H1 (cell line): ENCODE data around the gene LORICRIN. TPM values are rescaled to one million over a fixed set of nuclear protein-coding genes. Genes with fewer than 3 reads are reported as not detected.

Source experiments
- CTCF ChIA-PET: fragments of 300-600 bp; sonication (Branson Sonifier 250); formaldehyde crosslinking; loops from one replicate; lab custom pipeline; 2021; ENCODE audit not compliant: partially characterized antibody; lab: Charles Lee
- POLR2A ChIA-PET: fragments of 300-600 bp; sonication (Branson Sonifier 250); formaldehyde crosslinking; loops from one replicate; lab custom pipeline; 2021; ENCODE audit warnings: inconsistent platforms; ENCODE audit not compliant: partially characterized antibody; lab: Charles Lee
- DNase-seq, 2 experiments: peaks; one replicate each; pipeline versions ENCODE4 v3.0.0 to v3.0.0-alpha.2; 2010 to 2022; ENCODE audit warnings: low spot score in 2 of 2, low read depth in 1 of 2, mixed read lengths in 1 of 2
- FAIRE-seq: peaks from 2 replicates; lab custom pipeline; 2011; peaks lifted over from hg19 to GRCh38; lab: Jason Lieb, UNC
- H2AFZ ChIP-seq: 2 replicates; pipeline ENCODE4 v1.8.1; 2012; ENCODE audit warnings: low read length, inconsistent platforms
- H2AK5ac ChIP-seq: 2 replicates; pipeline ENCODE4 v1.6.1; 2013; ENCODE audit warnings: low read depth, low read length
- H2BK120ac ChIP-seq: replicated peaks from 2 replicates; pipeline ENCODE3; 2013; ENCODE audit warnings: low read depth, low read length, inconsistent platforms
- H2BK12ac ChIP-seq: 2 replicates; pipeline ENCODE4 v1.6.1; 2013; ENCODE audit warnings: low read depth, low read length
- H2BK15ac ChIP-seq: 2 replicates; pipeline ENCODE4 v1.6.1; 2013; ENCODE audit warnings: low read length
- H2BK20ac ChIP-seq: 2 replicates; pipeline ENCODE4 v1.6.1; 2013; ENCODE audit warnings: low read length
- H2BK5ac ChIP-seq: 2 replicates; pipeline ENCODE4 v1.6.1; 2013; ENCODE audit warnings: low read depth, low read length
- H3K14ac ChIP-seq: 2 replicates; pipeline ENCODE4 v1.6.1; 2013; ENCODE audit warnings: inconsistent platforms; ENCODE audit not compliant: insufficient read length
- H3K18ac ChIP-seq: 2 replicates; pipeline ENCODE4 v1.6.1; 2013; ENCODE audit warnings: low read length; ENCODE audit errors: extremely low read depth
- H3K23ac ChIP-seq: 2 replicates; pipeline ENCODE4 v1.6.1; 2013; ENCODE audit warnings: inconsistent platforms; ENCODE audit not compliant: insufficient read length
- H3K23me2 ChIP-seq: 2 replicates; pipeline ENCODE4 v1.6.1; 2013; ENCODE audit warnings: low read depth, low read length
- H3K27ac ChIP-seq: 2 replicates; pipeline ENCODE4 v1.6.1; 2011; ENCODE audit warnings: low read depth, low read length, inconsistent platforms
- H3K27me3 ChIP-seq, 4 experiments: replicated peaks in 1 of 4; 1 replicate in 1 of 4; 2 replicates in 3 of 4; pipeline versions ENCODE4 v1.6.1 to v1.8.1; 2011 to 2013; ENCODE audit warnings: low read length in 3 of 4, mild to moderate bottlenecking in 3 of 4, inconsistent platforms in 2 of 4, mixed read lengths in 2 of 4, moderate library complexity in 1 of 4; ENCODE audit not compliant: control insufficient read depth in 3 of 4, insufficient read depth in 3 of 4; ENCODE audit errors: extremely low read depth in 1 of 4
- H3K36me3 ChIP-seq, 4 experiments: 2 replicates each; pipeline versions ENCODE4 v1.6.1 to v1.8.1; 2011 to 2013; ENCODE audit warnings: mild to moderate bottlenecking in 4 of 4, low read length in 3 of 4, moderate library complexity in 2 of 4, control low read depth in 1 of 4, inconsistent platforms in 1 of 4; ENCODE audit not compliant: insufficient read depth in 4 of 4, control insufficient read depth in 2 of 4
- H3K4ac ChIP-seq: replicated peaks from 2 replicates; pipeline ENCODE3; 2013; ENCODE audit warnings: low read length, low read depth, mixed read lengths, inconsistent platforms; ENCODE audit not compliant: insufficient read length
- H3K4me1 ChIP-seq, 4 experiments: replicated peaks in 1 of 4; 1 replicate in 1 of 4; 2 replicates in 3 of 4; pipeline versions ENCODE4 v1.6.1 to v1.8.1; 2011 to 2013; ENCODE audit warnings: low read length in 3 of 4, inconsistent platforms in 2 of 4, mixed read lengths in 1 of 4; ENCODE audit not compliant: insufficient read depth in 4 of 4, control insufficient read depth in 3 of 4
- H3K4me2 ChIP-seq, 2 experiments: 2 replicates each; pipeline versions ENCODE4 v1.6.1 to v1.8.1; 2011 to 2013; ENCODE audit warnings: low read depth in 2 of 2, low read length in 2 of 2, control low read depth in 1 of 2, inconsistent platforms in 1 of 2, mild to moderate bottlenecking in 1 of 2; ENCODE audit not compliant: insufficient read depth in 1 of 2
- H3K4me3 ChIP-seq, 4 experiments: fragments of 200-600, 300-600 bp in 1 of 4; sonication (generic), shearing (Covaris generic), sonication (Bioruptor Twin) in 1 of 4; 2 replicates each; pipeline versions ENCODE4 v1.5.1 to v1.8.1; 2011 to 2016; ENCODE audit warnings: low read length in 4 of 4, low read depth in 3 of 4, control low read depth in 2 of 4, inconsistent platforms in 2 of 4, mild to moderate bottlenecking in 2 of 4, mixed read lengths in 1 of 4, moderate library complexity in 1 of 4; ENCODE audit not compliant: insufficient read depth in 2 of 4; ENCODE audit errors: extremely low read depth in 1 of 4
- H3K56ac ChIP-seq: replicated peaks from 2 replicates; pipeline ENCODE3; 2013; ENCODE audit warnings: low read depth, mild to moderate bottlenecking, mixed read lengths, low read length, inconsistent platforms; ENCODE audit not compliant: insufficient read length
- H3K79me1 ChIP-seq: 2 replicates; pipeline ENCODE4 v1.6.1; 2013; ENCODE audit warnings: low read depth, low read length, control low read depth
- H3K79me2 ChIP-seq, 2 experiments: 2 replicates each; pipeline versions ENCODE4 v1.6.1 to v1.8.1; 2012 to 2013; ENCODE audit warnings: low read length in 2 of 2, mild to moderate bottlenecking in 2 of 2, inconsistent platforms in 1 of 2; ENCODE audit not compliant: insufficient read depth in 2 of 2, control insufficient read depth in 1 of 2
- H3K9ac ChIP-seq, 4 experiments: replicated peaks in 1 of 4; 1 replicate in 1 of 4; 2 replicates in 3 of 4; pipeline versions ENCODE4 v1.6.1 to v1.8.1; 2011 to 2013; ENCODE audit warnings: low read depth in 3 of 4, low read length in 3 of 4, control low read depth in 2 of 4, mild to moderate bottlenecking in 2 of 4, moderate library complexity in 2 of 4, inconsistent platforms in 1 of 4; ENCODE audit errors: extremely low read depth in 1 of 4
- H3K9me3 ChIP-seq, 2 experiments: 2 replicates each; pipeline versions ENCODE4 v1.6.1 to v1.8.1; 2012 to 2013; ENCODE audit warnings: mild to moderate bottlenecking in 2 of 2, moderate library complexity in 2 of 2, control low read depth in 1 of 2, inconsistent platforms in 1 of 2, low read depth in 1 of 2, low read length in 1 of 2, mixed read lengths in 1 of 2; ENCODE audit not compliant: insufficient read depth in 2 of 2
- H4K20me1 ChIP-seq, 2 experiments: replicated peaks in 1 of 2; 2 replicates each; pipeline versions ENCODE3 to v1.8.1; 2011 to 2013; ENCODE audit warnings: inconsistent platforms in 2 of 2, low read length in 2 of 2, mild to moderate bottlenecking in 1 of 2; ENCODE audit not compliant: insufficient read depth in 2 of 2, control insufficient read depth in 1 of 2
- H4K5ac ChIP-seq: 2 replicates; pipeline ENCODE4 v1.6.1; 2013; ENCODE audit warnings: low read length, low read depth, mixed read lengths, inconsistent platforms; ENCODE audit not compliant: insufficient read length
- H4K8ac ChIP-seq: 2 replicates; pipeline ENCODE4 v1.8.0; 2013; ENCODE audit warnings: mild to moderate bottlenecking, moderate library complexity, low read length, inconsistent platforms; ENCODE audit not compliant: insufficient read depth; ENCODE audit errors: extremely low read depth
- H4K91ac ChIP-seq: replicated peaks from 2 replicates; pipeline ENCODE3; 2013; ENCODE audit warnings: low read length, mixed read lengths, inconsistent platforms; ENCODE audit not compliant: insufficient read length
- BACH1 ChIP-seq: IDR thresholded peaks from 2 replicates; pipeline ENCODE4 v1.6.1; 2012; ENCODE audit warnings: low read length, improper control_type of control experiment
- CBX5 ChIP-seq: fragments of 300-800, 300-1000 bp; sonication (generic); IDR thresholded peaks from 2 replicates; pipeline ENCODE4 v1.7.1; 2016; ENCODE audit warnings: antibody characterized with exemption, low read length, low read depth
- CTBP2 ChIP-seq: IDR thresholded peaks from 2 replicates; pipeline ENCODE4 v1.7.0; 2011; ENCODE audit warnings: borderline replicate concordance, mild to moderate bottlenecking, moderate library complexity, mixed read lengths, low read length; ENCODE audit not compliant: insufficient read depth, insufficient read length
- MAFK ChIP-seq: IDR thresholded peaks from 2 replicates; pipeline ENCODE4 v1.6.1; 2012; ENCODE audit warnings: low read depth, mild to moderate bottlenecking, improper control_type of control experiment, low read length
- NANOG ChIP-seq: IDR thresholded peaks from 2 replicates; pipeline ENCODE4 v1.6.1; 2011; ENCODE audit warnings: low read length, low read depth, mild to moderate bottlenecking, inconsistent platforms; ENCODE audit not compliant: insufficient read depth, poor library complexity, severe bottlenecking
- PHF8 ChIP-seq: fragments of 200-600 bp; sonication (generic); conservative IDR thresholded peaks from 2 replicates; pipeline ENCODE4 v1.7.1; 2012; ENCODE audit warnings: low read depth, mild to moderate bottlenecking, inconsistent platforms, low read length, moderate library complexity
- POU5F1 ChIP-seq: IDR thresholded peaks from 2 replicates; pipeline ENCODE4 v1.6.1; 2011; ENCODE audit warnings: low read depth, mild to moderate bottlenecking, low read length, moderate library complexity
- RAD21 ChIP-seq, 2 experiments: IDR thresholded peaks in 1 of 2; conservative IDR thresholded peaks in 1 of 2; 2 replicates each; pipeline ENCODE4 v1.6.1; 2011; ENCODE audit warnings: low read depth in 2 of 2, low read length in 2 of 2, improper control_type of control experiment in 1 of 2, inconsistent platforms in 1 of 2, mild to moderate bottlenecking in 1 of 2, moderate library complexity in 1 of 2
- RNF2 ChIP-seq: fragments of 200-900, 300-1000 bp; sonication (generic); IDR thresholded peaks from 2 replicates; pipeline ENCODE4 v1.7.1; 2016; ENCODE audit warnings: borderline replicate concordance, low read depth, mild to moderate bottlenecking, antibody characterized with exemption, low read length; ENCODE audit not compliant: poor library complexity, severe bottlenecking; ENCODE audit errors: missing control alignments
- SP2 ChIP-seq: IDR thresholded peaks from 2 replicates; pipeline ENCODE4 v1.6.1; 2012; ENCODE audit warnings: mild to moderate bottlenecking, low read length, inconsistent platforms
- TAF7 ChIP-seq: optimal IDR thresholded peaks from 2 replicates; pipeline ENCODE3; 2011; ENCODE audit warnings: low read depth, mild to moderate bottlenecking, inconsistent platforms, low read length, moderate library complexity, borderline replicate concordance
- TEAD4 ChIP-seq: IDR thresholded peaks from 2 replicates; pipeline ENCODE4 v1.6.1; 2012; ENCODE audit warnings: low read depth, low read length, inconsistent platforms, mixed read lengths
- WGBS, 2 experiments: shearing (Covaris generic) in 1 of 2; methylation state at CpG; one replicate each; pipeline versions ENCODE4 v1.1.6 to v1.1.7; 2013 to 2015; ENCODE audit warnings: low lambda C conversion rate in 2 of 2, mixed read lengths in 2 of 2, inconsistent platforms in 1 of 2, low coverage in 1 of 2, missing lambda C conversion rate in 1 of 2; ENCODE audit not compliant: insufficient replicate concordance in 2 of 2, insufficient coverage in 1 of 2, insufficient read length in 1 of 2; ENCODE audit errors: extremely low coverage in 1 of 2, missing lambda C conversion rate in 1 of 2; 5-methylcytosine and 5-hydroxymethylcytosine counted together
- polyA plus RNA-seq, 7 experiments: library from polyadenylated mRNA; depleted of rRNA in 3 of 7; stranded (reverse) in 5 of 7; unstranded in 2 of 7; fragments of >200 nt in 5 of 7; fragments of 200-250 nt in 2 of 7; gene quantifications; 1 replicate in 5 of 7; 2 replicates in 1 of 7; 4 replicates in 1 of 7; pipeline versions ENCODE4 v1.2.1 to v1.2.3, GENCODE V29; 2011 to 2013; ENCODE audit warnings: missing spikeins in 2 of 7, mixed read lengths in 2 of 7
- total RNA-seq: library from RNA; stranded (reverse); fragmentation: NEBNext Ultra II Directional; extraction: Animal tissue kit (Norgen Biotek cat#: 25700); gene quantifications from 2 replicates; pipeline ENCODE4 v1.2.1, GENCODE V29; 2021
- TF ChIP-seq, protein P1 (sequence below): IDR thresholded peaks from 2 replicates; pipeline ENCODE4 v1.6.1; 2012; ENCODE audit warnings: inconsistent platforms

The LORICRIN gene
- total and polyA plus RNA-seq, 2 of the 8 experiments (the other 6 are each of a cell fraction or from before 2014, with no cell fraction given) = not detected

- FAIRE-seq = no peak
- CTCF ChIA-PET = no interaction called here
- TF ChIP-seq RNF2 (no peak), CTBP2 (no peak), TEAD4 (no peak), SP2 (no peak), POU5F1 (no peak), MAFK (no peak), NANOG (no peak), CBX5 (no peak), RAD21 (IDR thresholded peaks at IDR 0.05 in 1 of 2, conservative IDR thresholded peaks at IDR 0.05 in 1 of 2; ENCODE audit: low read depth in 2 of 2, low read length in 2 of 2) (no peak), PHF8 (no peak), TAF7 (no peak), BACH1 (no peak)
- TF ChIP-seq, protein P1, sequence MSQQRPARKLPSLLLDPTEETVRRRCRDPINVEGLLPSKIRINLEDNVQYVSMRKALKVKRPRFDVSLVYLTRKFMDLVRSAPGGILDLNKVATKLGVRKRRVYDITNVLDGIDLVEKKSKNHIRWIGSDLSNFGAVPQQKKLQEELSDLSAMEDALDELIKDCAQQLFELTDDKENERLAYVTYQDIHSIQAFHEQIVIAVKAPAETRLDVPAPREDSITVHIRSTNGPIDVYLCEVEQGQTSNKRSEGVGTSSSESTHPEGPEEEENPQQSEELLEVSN = no peak
These were observed 6.0 kb downstream of the LORICRIN start for GRCh38 chr1:153265457-153265856.

More at GRCh38 chr1:153265457-153265856, 6.0 kb downstream of the LORICRIN start:
- Histone ChIP-seq H3K56ac (no peak overlapping the region), H3K79me2 (no peaks in the 10 kb centered on the region), H3K4me1 (0 out of 7 replicates have a peak, but pooled peaks cover 0 to 3% (median 0%) of the 10 kb centered on the region in 4 experiments), H3K27me3 (peaks cover 3 to 32% (median 25%) of the 10 kb centered on the region in 4 experiments), H4K91ac (no peak overlapping the region), H2BK5ac (no peak overlapping the region), H3K4me3 (no peak overlapping the region), H3K4me2 (no peak overlapping the region), H3K4ac (no peak overlapping the region), H4K20me1 (no peaks in the 10 kb centered on the region), H3K14ac (no peak overlapping the region), H4K8ac (no peak overlapping the region), H2AK5ac (no peak overlapping the region), H2BK15ac (no peak overlapping the region), H3K23ac (no peak overlapping the region), H3K27ac (no peak overlapping the region), H3K36me3 (no peaks in the 10 kb centered on the region), H3K9ac (no peak overlapping the region), H3K9me3 (no peaks in the 10 kb centered on the region), H2BK20ac (no peak overlapping the region), H4K5ac (no peak overlapping the region), H3K23me2 (no peaks in the 10 kb centered on the region), H2AFZ (no peak overlapping the region), H3K18ac (no peak overlapping the region), H3K79me1 (no peaks in the 10 kb centered on the region), H2BK120ac (no peak overlapping the region), H2BK12ac (no peak overlapping the region)
- 96% methylated on average over 1 of the region's 1 CpG; no CpG with 5 or more reads in 1 of the 2 experiments for WGBS, 2 experiments
- POLR2A ChIA-PET = no interaction called here
- DNase-seq = no peak
